Caco-2 (cell line): ENCODE data around the gene CARHSP1. TPM values are rescaled to one million over a fixed set of nuclear protein-coding genes. Genes with fewer than 3 reads are reported as not detected.

ENCODE experiments used
- BruUV-seq: library from RNA; stranded (reverse); fragments of 400-500 nt; replicated peaks from 2 replicates; lab custom pipeline; 2021; lab: Mats Ljungman, UMichigan
- CTCF ChIA-PET: fragments of 300-600 bp; sonication (Branson Sonifier 250); formaldehyde crosslinking; loops from one replicate; lab custom pipeline; 2022; ENCODE audit warnings: antibody characterized with exemption; lab: Charles Lee
- POLR2A ChIA-PET: fragments of 300-600 bp; sonication (Branson Sonifier 250); formaldehyde crosslinking; loops from one replicate; lab custom pipeline; 2022; ENCODE audit warnings: antibody characterized with exemption; lab: Charles Lee
- DNase-seq, 2 experiments: peaks; one replicate each; pipeline versions ENCODE4 v3.0.0 to v3.0.0-alpha.2; 2020 to 2022
- H3K27me3 ChIP-seq: replicated peaks from 2 replicates; pipeline ENCODE4 v1.6.0; 2011; ENCODE audit warnings: low read length; ENCODE audit not compliant: control insufficient read depth, insufficient read depth
- H3K36me3 ChIP-seq: 2 replicates; pipeline ENCODE4 v1.5.1; 2011; ENCODE audit warnings: low read length; ENCODE audit not compliant: control insufficient read depth, insufficient read depth
- H3K4me1 ChIP-seq: fragments of 250-450 bp; sonication (Bioruptor Pico); 2 replicates; pipeline ENCODE4 v1.5.1; 2020; ENCODE audit warnings: mild to moderate bottlenecking
- H3K4me3 ChIP-seq: 2 replicates; pipeline ENCODE4 v1.5.1; 2011; ENCODE audit warnings: low read depth, mild to moderate bottlenecking, control low read depth, low read length
- H3K9me3 ChIP-seq: fragments of 250-450 bp; sonication (Bioruptor Pico); 2 replicates; pipeline ENCODE4 v1.5.1; 2020; ENCODE audit warnings: mild to moderate bottlenecking, moderate library complexity
- H3K27ac Mint-ChIP-seq: one replicate; pipeline ENCODE4 v1.8.0; 2022; ENCODE audit warnings: mixed read lengths; ENCODE audit not compliant: unreplicated experiment
- H3K27me3 Mint-ChIP-seq: one replicate; pipeline ENCODE4 v1.8.0; 2022; ENCODE audit warnings: mixed read lengths; ENCODE audit not compliant: insufficient read depth, unreplicated experiment
- H3K36me3 Mint-ChIP-seq: one replicate; pipeline ENCODE4 v1.8.0; 2022; ENCODE audit warnings: mild to moderate bottlenecking, mixed read lengths; ENCODE audit not compliant: insufficient read depth, unreplicated experiment
- H3K4me1 Mint-ChIP-seq: one replicate; pipeline ENCODE4 v1.8.0; 2022; ENCODE audit warnings: low read depth, mixed read lengths; ENCODE audit not compliant: unreplicated experiment
- H3K4me3 Mint-ChIP-seq: one replicate; pipeline ENCODE4 v1.8.0; 2022; ENCODE audit warnings: mild to moderate bottlenecking, moderate library complexity, mixed read lengths; ENCODE audit not compliant: unreplicated experiment
- H3K9me3 Mint-ChIP-seq: one replicate; pipeline ENCODE4 v1.8.0; 2022; ENCODE audit warnings: mixed read lengths; ENCODE audit not compliant: unreplicated experiment
- intact Hi-C: fragments of 100-400 bp; cut with micrococcal nuclease; formaldehyde crosslinking; loops from one replicate; pipeline ENCODE4 v1.10.0; 2022; ENCODE audit not compliant: unreplicated experiment
- total RNA-seq: library from RNA; stranded (reverse); gene quantifications from 2 replicates; pipeline ENCODE4 v1.2.3, GENCODE V29; 2022
- TF ChIP-seq, protein P1 (sequence below), 2 experiments: fragments of 200-600 bp in 1 of 2; IDR thresholded peaks; 1 replicate in 1 of 2; 2 replicates in 1 of 2; pipeline versions ENCODE4 v1.5.1 to v1.8.0; 2011 to 2022; ENCODE audit warnings: antibody characterized with exemption in 1 of 2, control low read depth in 1 of 2, inconsistent platforms in 1 of 2, low read depth in 1 of 2, low read length in 1 of 2, mild to moderate bottlenecking in 1 of 2, moderate library complexity in 1 of 2; ENCODE audit not compliant: insufficient read depth in 1 of 2, severe bottlenecking in 1 of 2, unreplicated experiment in 1 of 2

CARHSP1 gene
- total RNA-seq, 1 experiment from 2014 or later: 103 TPM

DNA sequence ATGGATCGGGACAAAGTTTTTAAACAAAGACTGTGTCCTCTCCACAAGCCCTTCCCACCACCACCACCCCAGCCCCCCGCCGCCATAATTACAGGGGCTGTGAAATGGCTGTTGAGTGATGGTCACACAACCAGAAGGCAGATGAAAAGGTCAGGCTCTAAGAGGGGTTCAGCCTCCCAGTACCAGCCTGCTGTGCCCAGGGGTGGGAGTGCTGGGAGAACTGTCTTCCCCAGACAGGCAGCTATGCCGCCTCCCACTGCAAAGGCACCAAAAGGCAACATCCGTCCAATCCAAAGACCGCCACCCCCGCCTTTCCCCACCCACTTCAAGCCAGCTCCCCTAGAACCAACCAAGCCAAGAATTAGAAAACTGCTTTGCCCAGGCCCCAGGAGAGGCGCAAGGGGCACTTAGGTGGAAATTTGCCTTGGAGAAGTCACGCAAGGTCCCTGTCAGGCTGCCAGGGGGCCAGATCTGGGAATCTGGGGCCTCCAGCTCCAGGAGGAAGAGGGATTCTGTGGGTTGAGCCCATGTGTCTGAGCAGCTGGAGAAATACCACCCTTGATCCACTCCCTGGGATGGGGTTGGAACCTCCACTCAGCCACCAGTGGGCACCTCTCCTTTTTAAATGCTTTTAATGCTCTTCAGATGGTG, 14.4 kb downstream of the CARHSP1 start:
- H3K27me3 Mint-ChIP-seq: no peaks in the 10 kb centered on the region
- no peaks in the 10 kb centered on the region for H3K27me3 ChIP-seq
- H3K36me3 ChIP-seq: peaks cover 9% of the 10 kb centered on the region; the same call in 1 of the 2 replicates
- peak overlapping the region; percentile 59 for H3K27ac Mint-ChIP-seq
- ChIA-PET CTCF (interaction anchor here (0.5 kb wide), 1 partner anchor 21 kb away, joined by 3 read pairs; no protein-coding TSS in a partner anchor), POLR2A (interaction anchor here (1.1 kb wide), 1 partner anchor 15 kb away, joined by 4 read pairs; the partner anchor contains the start of gene CARHSP1)
- no peaks in the 10 kb centered on the region for H3K9me3 ChIP-seq
- H3K4me1 ChIP-seq: no peaks in the 10 kb centered on the region
- no peaks in the 10 kb centered on the region for H3K9me3 Mint-ChIP-seq
- TF ChIP-seq, protein P1, sequence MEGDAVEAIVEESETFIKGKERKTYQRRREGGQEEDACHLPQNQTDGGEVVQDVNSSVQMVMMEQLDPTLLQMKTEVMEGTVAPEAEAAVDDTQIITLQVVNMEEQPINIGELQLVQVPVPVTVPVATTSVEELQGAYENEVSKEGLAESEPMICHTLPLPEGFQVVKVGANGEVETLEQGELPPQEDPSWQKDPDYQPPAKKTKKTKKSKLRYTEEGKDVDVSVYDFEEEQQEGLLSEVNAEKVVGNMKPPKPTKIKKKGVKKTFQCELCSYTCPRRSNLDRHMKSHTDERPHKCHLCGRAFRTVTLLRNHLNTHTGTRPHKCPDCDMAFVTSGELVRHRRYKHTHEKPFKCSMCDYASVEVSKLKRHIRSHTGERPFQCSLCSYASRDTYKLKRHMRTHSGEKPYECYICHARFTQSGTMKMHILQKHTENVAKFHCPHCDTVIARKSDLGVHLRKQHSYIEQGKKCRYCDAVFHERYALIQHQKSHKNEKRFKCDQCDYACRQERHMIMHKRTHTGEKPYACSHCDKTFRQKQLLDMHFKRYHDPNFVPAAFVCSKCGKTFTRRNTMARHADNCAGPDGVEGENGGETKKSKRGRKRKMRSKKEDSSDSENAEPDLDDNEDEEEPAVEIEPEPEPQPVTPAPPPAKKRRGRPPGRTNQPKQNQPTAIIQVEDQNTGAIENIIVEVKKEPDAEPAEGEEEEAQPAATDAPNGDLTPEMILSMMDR (IDR thresholded peaks at IDR 0.05; ENCODE audit: insufficient read depth in 1 of 2, low read depth in 1 of 2, low read length in 1 of 2, severe bottlenecking in 1 of 2, unreplicated experiment in 1 of 2): no peak
- H3K36me3 Mint-ChIP-seq: peaks cover 97% of the 10 kb centered on the region
- DNase-seq: no peak
- no peak overlapping the region for H3K4me3 Mint-ChIP-seq
- no TSS peak for BruUV-seq
- H3K4me1 Mint-ChIP-seq: peaks cover 7% of the 10 kb centered on the region
- intact Hi-C loops: no loop called here
- H3K4me3 ChIP-seq: no peak overlapping the region

DNA sequence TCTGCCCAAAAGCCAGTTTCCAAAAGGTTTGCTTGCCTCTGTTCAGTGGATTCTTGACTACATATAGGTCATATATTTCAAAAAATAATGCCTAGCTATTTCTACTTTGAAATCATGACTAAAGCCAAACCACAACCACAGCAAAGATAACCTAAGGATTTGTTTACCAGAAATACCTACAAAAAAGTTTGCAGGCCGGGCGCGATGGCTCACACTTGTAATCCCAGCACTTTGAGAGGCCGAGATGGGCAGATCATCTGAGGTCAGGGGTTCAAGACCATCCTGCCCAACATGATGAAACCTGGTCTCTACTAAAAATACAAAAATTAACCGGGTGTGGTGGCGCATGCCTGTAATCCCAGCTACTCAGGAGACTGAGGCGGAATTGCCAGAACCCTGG, 15.2 kb downstream of the CARHSP1 start:
- Mint-ChIP-seq H3K4me3 (no peak overlapping the region), H3K4me1 (peaks cover 7% of the 10 kb centered on the region), H3K27ac (no peak overlapping the region), H3K27me3 (no peaks in the 10 kb centered on the region), H3K36me3 (peaks cover 96% of the 10 kb centered on the region), H3K9me3 (no peaks in the 10 kb centered on the region)
- POLR2A ChIA-PET: no interaction called here
- no peaks in the 10 kb centered on the region for H3K9me3 ChIP-seq
- CTCF ChIA-PET: no interaction called here
- H3K4me3 ChIP-seq: no peak overlapping the region
- no peaks in the 10 kb centered on the region for H3K27me3 ChIP-seq
- DNase-seq: no peak
- BruUV-seq: no TSS peak
- intact Hi-C loops: no loop called here
- no peaks in the 10 kb centered on the region for H3K4me1 ChIP-seq
- TF ChIP-seq, protein P1 (IDR thresholded peaks at IDR 0.05; ENCODE audit: insufficient read depth in 1 of 2, low read depth in 1 of 2, low read length in 1 of 2, severe bottlenecking in 1 of 2, unreplicated experiment in 1 of 2): no peak
- H3K36me3 ChIP-seq: peaks cover 9% of the 10 kb centered on the region; the same call in 1 of the 2 replicates

DNA sequence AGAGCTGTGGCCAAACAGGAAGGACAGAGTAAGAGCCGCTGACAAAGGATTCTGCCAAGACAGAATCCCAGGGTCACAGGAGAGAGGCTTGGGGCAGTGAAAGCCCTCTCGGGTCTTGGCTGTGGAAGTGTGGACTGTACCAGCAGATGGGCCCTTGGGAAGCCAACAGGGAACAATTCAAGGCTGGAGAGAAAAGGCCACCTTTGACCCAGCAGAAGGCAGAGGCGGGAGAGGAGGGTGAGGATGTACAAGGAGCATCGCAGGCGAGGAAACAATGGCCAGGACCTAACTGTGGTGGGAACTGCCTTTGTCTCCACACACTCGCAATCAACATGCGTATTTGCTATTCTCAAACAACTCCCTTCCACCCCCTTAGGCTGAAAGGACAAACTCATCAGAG, 15.7 kb downstream of the CARHSP1 start:
- TF ChIP-seq, protein P1 (IDR thresholded peaks at IDR 0.05; ENCODE audit: insufficient read depth in 1 of 2, low read depth in 1 of 2, low read length in 1 of 2, severe bottlenecking in 1 of 2, unreplicated experiment in 1 of 2): no peak
- peaks cover 92% of the 10 kb centered on the region for H3K36me3 Mint-ChIP-seq
- intact Hi-C loops: no loop called here
- peaks cover 5% of the 10 kb centered on the region for H3K4me1 Mint-ChIP-seq
- H3K27me3 Mint-ChIP-seq: no peaks in the 10 kb centered on the region
- no peaks in the 10 kb centered on the region for H3K27me3 ChIP-seq
- peaks cover 9% of the 10 kb centered on the region; the same call in 1 of the 2 replicates for H3K36me3 ChIP-seq
- ChIA-PET CTCF (no interaction called here), POLR2A (no interaction called here)
- H3K4me3 ChIP-seq: no peak overlapping the region
- no peak for DNase-seq
- H3K9me3 Mint-ChIP-seq: no peaks in the 10 kb centered on the region
- no peaks in the 10 kb centered on the region for H3K9me3 ChIP-seq
- no peak overlapping the region for H3K4me3 Mint-ChIP-seq
- peak overlapping the region; percentile 29 for H3K27ac Mint-ChIP-seq
- TSS peak; percentile 5 for BruUV-seq
- H3K4me1 ChIP-seq: no peaks in the 10 kb centered on the region
